GM15510 (cell line): ENCODE data around the gene GRP.

Experiments used
- POLR2A ChIP-seq: IDR thresholded peaks from 3 replicates; pipeline ENCODE4 v1.6.1; 2011; ENCODE audit warnings: borderline replicate concordance; ENCODE audit not compliant: insufficient read length; ENCODE audit errors: extremely low read depth

GRP gene

DNA sequence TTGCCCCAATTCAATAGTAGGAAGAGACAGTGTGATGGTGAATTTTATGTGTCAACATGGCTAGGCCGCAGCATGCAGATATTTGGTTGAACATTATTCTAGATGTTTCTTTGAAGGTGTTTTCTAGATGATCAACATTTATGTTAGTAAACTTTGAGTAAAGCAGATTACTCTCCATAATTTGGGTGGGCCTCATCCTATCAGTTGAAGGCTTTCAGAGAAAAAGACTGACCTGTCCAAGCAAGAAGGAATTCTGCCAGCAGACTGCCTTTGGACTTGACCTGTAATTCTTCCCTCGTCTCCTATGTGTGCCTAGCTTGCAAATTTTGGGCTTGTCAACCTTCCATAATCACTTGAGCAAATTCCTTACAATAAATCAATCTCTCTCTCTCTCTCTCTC is 8.3 kb upstream of the GRP start:
- no peak for TF ChIP-seq POLR2A

DNA sequence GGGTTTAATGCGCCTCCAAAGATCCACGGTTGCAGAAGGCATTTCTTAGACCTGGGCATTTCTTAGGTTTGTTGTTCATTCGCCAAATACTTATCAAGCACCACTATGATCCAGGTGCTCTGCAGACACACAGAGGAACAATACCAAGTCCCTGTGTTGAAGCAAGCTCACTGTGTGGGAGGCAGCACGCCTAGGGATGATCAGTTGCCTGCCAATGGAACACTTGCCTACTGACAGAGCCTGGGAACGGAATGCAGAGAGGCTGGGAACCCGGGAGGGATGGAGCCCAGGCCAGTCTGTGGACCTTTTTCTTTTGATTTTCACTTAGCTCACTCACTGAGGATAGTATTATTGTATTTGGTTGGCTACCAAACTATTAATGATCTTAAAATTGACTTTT is 1.9 kb upstream of the GRP start:
- no peak for TF ChIP-seq POLR2A

DNA sequence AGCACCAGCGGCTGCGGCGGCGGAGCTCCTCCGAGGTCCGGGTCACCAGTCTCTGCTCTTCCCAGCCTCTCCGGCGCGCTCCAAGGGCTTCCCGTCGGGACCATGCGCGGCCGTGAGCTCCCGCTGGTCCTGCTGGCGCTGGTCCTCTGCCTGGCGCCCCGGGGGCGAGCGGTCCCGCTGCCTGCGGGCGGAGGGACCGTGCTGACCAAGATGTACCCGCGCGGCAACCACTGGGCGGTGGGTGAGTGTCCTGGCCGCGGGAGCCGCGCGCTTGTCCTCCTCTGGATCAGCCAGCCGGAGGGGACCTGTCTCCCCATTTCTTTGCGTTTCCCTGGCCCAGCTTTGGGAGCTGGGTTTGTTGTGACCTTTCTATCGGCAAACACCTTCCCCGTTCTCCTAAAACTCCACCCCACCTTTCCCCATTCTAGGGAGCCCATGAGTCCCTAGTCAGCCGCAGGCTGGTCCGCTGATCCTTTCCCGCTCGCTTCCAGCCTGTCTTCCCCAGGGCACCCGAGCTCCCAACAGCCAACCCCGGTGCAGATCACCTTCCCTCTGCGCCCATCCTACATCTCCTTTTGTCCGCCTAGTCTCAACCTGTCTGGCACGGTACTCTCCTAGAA is 316 bp downstream of the GRP start:
- no peak for TF ChIP-seq POLR2A

GRCh38 chr18:59220784-59221765 is 1.1 kb downstream of the GRP start:
- TF ChIP-seq POLR2A, result no peak

GRCh38 chr18:59222341-59222740 is 2.4 kb downstream of the GRP start:
- TF ChIP-seq POLR2A, result no peak

DNA sequence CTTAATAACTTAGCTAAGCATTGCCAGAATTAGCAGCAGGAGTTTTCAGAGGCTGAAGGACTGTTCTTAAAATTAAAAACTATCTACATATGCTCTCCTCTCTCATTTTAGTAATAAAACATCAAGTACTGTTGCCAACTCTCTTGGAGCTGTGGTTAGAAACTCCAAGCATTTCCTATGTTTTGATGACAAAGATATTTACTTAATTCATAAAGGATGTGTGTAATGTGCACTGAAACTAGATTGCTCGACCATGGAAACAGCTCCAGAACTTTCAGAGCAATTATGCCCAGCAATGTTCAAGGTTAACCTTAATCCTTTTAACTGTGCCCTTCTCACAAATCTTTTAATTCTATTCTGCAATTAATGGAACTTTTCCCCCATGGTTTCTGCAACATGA is 8.4 kb downstream of the GRP start:
- no peak for TF ChIP-seq POLR2A

DNA sequence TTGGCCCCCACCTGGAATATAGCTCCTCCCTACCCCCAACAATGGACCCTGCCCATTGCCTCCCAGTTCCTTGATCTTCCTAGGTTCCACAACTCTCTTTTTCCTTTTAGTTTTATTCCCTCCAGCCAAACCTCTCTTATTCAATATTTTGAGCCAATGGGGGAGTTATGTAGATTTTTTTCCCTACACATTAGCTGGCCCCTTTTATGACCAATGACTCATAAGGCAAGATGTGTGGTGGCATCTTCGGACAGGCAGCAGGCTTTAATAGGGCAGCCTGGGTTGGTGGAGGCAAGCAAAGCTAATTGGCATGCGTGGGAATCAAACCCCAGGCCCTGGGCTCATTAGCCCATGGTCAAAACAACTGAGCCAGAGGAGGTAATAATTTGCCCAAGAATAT is 9.2 kb downstream of the GRP start:
- TF ChIP-seq POLR2A, result no peak

DNA sequence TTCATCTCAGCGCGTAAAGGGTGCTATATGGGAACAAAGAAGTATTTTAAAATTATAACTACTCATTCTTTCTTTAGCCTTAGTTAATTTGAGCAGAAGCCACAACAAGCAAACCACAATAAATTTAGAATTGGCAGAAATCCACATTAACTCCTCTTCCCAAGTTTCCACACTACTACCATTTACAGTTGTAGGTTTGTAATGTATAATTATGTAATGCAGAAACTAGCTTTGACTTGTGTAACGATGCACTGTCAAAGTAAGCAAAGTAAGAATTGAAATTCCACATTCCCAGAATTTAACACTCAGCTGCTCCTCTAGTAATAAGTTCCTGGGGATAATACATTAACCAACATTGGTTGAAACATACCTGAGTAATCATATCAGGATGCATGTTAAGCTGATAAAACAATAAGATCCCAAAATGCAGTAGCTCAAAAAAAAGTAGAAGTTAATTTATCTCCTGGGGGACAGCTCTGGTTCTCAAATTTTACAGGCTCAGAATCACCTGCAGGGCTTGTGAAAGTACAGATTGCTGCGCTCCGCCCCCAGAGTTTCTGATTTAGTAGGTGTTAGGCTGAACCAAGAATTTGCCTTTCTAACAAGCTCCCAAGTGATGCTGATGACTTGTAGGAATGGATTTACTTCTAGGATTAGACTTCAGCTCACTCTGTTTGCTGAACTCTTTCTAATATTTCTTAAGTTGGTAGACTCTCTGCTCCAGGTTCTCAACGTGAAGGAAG is 9.9 kb downstream of the GRP start:
- TF ChIP-seq POLR2A, result no peak

- TF ChIP-seq POLR2A, result no peak
Measured at GRCh38 chr18:59231114-59231513, 11.2 kb downstream of the GRP start.

DNA sequence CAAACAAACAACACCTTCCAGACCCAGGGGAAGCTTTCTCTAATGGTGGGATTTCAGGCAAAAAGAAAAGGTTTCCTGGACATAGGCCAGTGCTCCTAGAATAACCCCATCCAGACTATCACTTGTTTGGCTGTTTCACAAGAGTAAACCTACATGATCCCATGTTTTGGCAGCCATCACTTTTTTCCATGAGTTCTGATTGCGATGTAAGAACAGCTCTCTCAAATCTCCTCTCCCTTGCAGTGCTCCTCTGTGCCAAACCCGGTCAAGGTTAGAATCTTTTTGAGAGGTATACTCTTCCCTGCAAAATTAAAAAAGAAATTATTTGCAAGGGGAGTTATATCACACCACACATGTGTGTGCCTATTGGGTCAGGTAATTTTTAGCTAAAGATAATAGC is 11.9 kb downstream of the GRP start:
- TF ChIP-seq POLR2A, result no peak

DNA sequence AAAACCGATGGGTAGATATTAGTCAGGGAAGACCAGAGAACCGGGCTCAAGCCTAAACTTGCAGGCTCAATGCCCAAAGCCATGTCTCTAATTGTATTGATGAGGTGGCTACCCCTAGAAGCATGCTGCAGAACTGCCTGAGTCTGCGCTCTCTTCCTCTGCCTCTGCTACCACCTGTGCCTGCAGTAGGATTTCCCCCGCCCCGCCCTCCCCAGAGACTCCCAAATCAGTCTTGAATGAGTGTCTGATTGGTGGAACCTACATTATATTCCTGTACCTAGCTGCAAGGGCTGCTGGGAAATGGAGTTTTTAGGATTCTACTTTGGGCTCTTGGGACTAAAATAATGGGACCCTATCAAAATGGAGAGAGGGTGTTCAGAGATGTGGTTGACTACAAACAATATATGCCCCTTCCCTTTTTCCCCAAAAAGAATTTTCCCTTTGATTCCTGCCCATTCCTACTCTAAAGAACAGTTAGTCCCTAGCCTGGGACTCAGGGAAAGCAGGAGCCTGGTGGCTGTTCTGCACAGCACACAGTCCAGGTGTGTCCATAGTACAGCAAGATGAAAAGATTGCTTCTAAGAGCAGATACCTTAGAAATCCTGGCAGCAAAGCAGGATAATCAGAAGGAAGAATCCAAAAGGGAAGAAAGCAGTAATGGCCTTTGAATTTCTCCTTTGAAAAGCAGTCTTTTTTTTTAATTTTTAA is 12.5 kb downstream of the GRP start:
- no peak for TF ChIP-seq POLR2A

DNA sequence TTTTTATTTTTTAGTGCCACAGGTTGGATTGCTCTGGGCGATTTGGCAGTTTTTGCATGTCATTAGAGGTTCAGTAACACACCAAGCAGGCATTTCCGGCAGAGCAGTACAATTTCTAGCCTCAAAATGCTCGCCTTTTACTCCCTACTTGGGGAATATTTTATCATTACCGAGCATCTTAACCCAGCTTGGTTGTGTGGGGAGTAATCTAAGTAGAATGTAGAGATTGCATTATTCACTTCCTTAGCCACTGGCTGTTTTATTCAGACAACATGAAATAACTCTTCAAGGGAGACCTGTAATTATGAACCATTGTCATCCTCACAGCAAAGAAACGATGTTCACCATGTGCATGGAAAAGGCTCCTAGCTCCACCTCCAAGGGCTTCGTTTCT is 13.1 kb downstream of the GRP start:
- TF ChIP-seq POLR2A, result no peak

DNA sequence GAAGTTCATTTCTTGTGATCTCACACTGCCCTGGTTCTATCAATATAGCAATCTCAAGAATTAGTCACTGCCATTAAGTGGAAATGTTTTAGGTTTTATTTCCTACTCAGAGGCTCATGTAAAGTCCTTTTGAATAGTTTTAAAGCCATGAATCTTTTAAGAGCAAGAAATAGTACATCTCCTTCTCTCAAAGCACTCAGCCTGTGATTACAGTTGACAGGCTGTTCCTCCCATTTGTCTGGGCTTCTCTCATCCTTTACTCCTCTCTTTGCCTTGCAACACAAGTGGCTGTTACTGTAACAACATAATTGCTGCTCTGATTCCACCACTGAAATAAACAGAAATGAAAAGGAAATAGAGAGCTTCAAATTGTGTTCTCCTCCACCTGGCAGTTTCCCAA is 18.4 kb downstream of the GRP start:
- TF ChIP-seq POLR2A, result no peak

GRCh38 chr18:59239642-59240041 is 19.7 kb downstream of the GRP start:
- TF ChIP-seq POLR2A, result no peak

- TF ChIP-seq POLR2A, result no peak
Measured at GRCh38 chr18:59242906-59243305, 22.9 kb downstream of the GRP start.
